ENCODE data around the gene ARHGEF37. TPM values are rescaled to one million over a fixed set of nuclear protein-coding genes. Genes with fewer than 3 reads are reported as not detected.

Gene ARHGEF37
- total RNA-seq, 1 donor from 2014 or later, result 11.9 TPM

GRCh38 chr5:149600932-149601331, 19.6 kb downstream of the ARHGEF37 start:
- no peak for DNase-seq (ENCODE audit: low spot score)

- no peak for DNase-seq (ENCODE audit: low spot score)
These were observed 21.9 kb downstream of the ARHGEF37 start for GRCh38 chr5:149603210-149603609.

- DNase-seq (ENCODE audit: low spot score), result no peak
These were observed 22.6 kb downstream of the ARHGEF37 start for GRCh38 chr5:149603920-149604319.

GRCh38 chr5:149604321-149604720, 23.0 kb downstream of the ARHGEF37 start:
- DNase-seq (ENCODE audit: low spot score), result no peak

GRCh38 chr5:149605354-149605997, 24.2 kb downstream of the ARHGEF37 start:
- no peak for DNase-seq (ENCODE audit: low spot score)

GRCh38 chr5:149605998-149606724, 24.9 kb downstream of the ARHGEF37 start:
- no peak for DNase-seq (ENCODE audit: low spot score)

- no peak for DNase-seq (ENCODE audit: low spot score)
These were observed 27.7 kb downstream of the ARHGEF37 start for GRCh38 chr5:149608936-149609545.

- no peak for DNase-seq (ENCODE audit: low spot score)
These were observed 28.4 kb downstream of the ARHGEF37 start for GRCh38 chr5:149609640-149610219.

- DNase-seq (ENCODE audit: low spot score), result no peak
These were observed 29.4 kb downstream of the ARHGEF37 start for GRCh38 chr5:149610589-149611255.

- DNase-seq (ENCODE audit: low spot score), result no peak
These were observed 30.0 kb downstream of the ARHGEF37 start for GRCh38 chr5:149611326-149611725.

GRCh38 chr5:149614034-149614907, 33.0 kb downstream of the ARHGEF37 start:
- no peak for DNase-seq (ENCODE audit: low spot score)

GRCh38 chr5:149615976-149616375, 34.7 kb downstream of the ARHGEF37 start:
- no peak for DNase-seq (ENCODE audit: low spot score)

- DNase-seq (ENCODE audit: low spot score), result no peak
These were observed 35.5 kb downstream of the ARHGEF37 start for GRCh38 chr5:149616727-149617285.

- DNase-seq (ENCODE audit: low spot score), result no peak
These were observed 36.5 kb downstream of the ARHGEF37 start for GRCh38 chr5:149617760-149618306.

GRCh38 chr5:149618581-149619248, 37.4 kb downstream of the ARHGEF37 start:
- DNase-seq (ENCODE audit: low spot score), result no peak

- DNase-seq (ENCODE audit: low spot score), result no peak
These were observed 40.3 kb downstream of the ARHGEF37 start for GRCh38 chr5:149621415-149622098.

GRCh38 chr5:149622466-149622865, 41.2 kb downstream of the ARHGEF37 start:
- DNase-seq (ENCODE audit: low spot score), result no peak

- DNase-seq (ENCODE audit: low spot score), result no peak
These were observed 42.2 kb downstream of the ARHGEF37 start for GRCh38 chr5:149623473-149623872.

- DNase-seq (ENCODE audit: low spot score), result no peak
These were observed 45.8 kb downstream of the ARHGEF37 start for GRCh38 chr5:149627070-149627469.
